GM23338 (cell line): ENCODE results near the gene GRHL3.

ENCODE experiments used
- EZH2 ChIP-seq: fragments of 200-600 bp; sonication (generic); IDR thresholded peaks from one replicate; pipeline ENCODE4 v1.8.0; 2017; ENCODE audit warnings: antibody characterized with exemption, mild to moderate bottlenecking, low read depth; ENCODE audit not compliant: unreplicated experiment
- POLR2AphosphoS5 ChIP-seq: IDR thresholded peaks from 2 replicates; pipeline ENCODE4 v1.6.1; 2016; ENCODE audit warnings: antibody characterized with exemption, low read depth
- ZNF331 ChIP-seq: fragments of 250-450 bp; sonication (Bioruptor Pico); IDR thresholded peaks from 2 replicates; pipeline ENCODE4 v1.5.0; 2020; ENCODE audit warnings: low read depth, mild to moderate bottlenecking, moderate library complexity
- TF ChIP-seq, protein P1 (sequence below), 2 experiments: fragments of 200-600 bp in 1 of 2; sonication (generic) in 1 of 2; conservative IDR thresholded peaks; 2 replicates each; pipeline versions ENCODE4 v1.5.1 to v1.6.1; 2016 to 2017; ENCODE audit warnings: antibody characterized with exemption in 2 of 2, low read depth in 2 of 2, mild to moderate bottlenecking in 2 of 2, moderate library complexity in 1 of 2

DNA sequence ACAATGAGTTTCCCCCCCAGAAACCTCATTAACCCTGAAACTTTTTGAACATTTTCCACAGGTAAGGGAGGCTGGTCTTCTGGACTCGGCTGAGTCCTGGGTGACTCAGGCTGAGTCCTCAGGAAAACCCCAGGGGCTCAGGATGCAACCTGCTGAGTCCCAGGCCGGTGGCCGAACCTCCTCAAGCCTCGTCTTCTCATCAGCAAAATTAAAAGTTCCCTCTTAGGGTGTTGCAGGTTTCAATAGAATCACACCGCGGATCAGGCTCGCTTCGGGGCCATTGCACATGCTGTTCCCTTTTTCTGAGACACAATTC, 35.0 kb upstream of the GRHL3 start:
- no peak for TF ChIP-seq POLR2AphosphoS5
- TF ChIP-seq, protein P1, sequence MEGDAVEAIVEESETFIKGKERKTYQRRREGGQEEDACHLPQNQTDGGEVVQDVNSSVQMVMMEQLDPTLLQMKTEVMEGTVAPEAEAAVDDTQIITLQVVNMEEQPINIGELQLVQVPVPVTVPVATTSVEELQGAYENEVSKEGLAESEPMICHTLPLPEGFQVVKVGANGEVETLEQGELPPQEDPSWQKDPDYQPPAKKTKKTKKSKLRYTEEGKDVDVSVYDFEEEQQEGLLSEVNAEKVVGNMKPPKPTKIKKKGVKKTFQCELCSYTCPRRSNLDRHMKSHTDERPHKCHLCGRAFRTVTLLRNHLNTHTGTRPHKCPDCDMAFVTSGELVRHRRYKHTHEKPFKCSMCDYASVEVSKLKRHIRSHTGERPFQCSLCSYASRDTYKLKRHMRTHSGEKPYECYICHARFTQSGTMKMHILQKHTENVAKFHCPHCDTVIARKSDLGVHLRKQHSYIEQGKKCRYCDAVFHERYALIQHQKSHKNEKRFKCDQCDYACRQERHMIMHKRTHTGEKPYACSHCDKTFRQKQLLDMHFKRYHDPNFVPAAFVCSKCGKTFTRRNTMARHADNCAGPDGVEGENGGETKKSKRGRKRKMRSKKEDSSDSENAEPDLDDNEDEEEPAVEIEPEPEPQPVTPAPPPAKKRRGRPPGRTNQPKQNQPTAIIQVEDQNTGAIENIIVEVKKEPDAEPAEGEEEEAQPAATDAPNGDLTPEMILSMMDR (conservative IDR thresholded peaks at IDR 0.05; ENCODE audit: low read depth in 2 of 2): no peak
- no peak for TF ChIP-seq EZH2
- TF ChIP-seq ZNF331 (CRISPR knock-in tag): no peak
